Bone marrow (tissue), 2 donors: Measurements from ENCODE around the gene ASTL.
"Not testable (repeated sequence)": the region's sequence is repeated elsewhere in the genome, so short reads cannot be mapped to it uniquely, and the experiment has no call there.

Experiments used
- DNase-seq, 2 donors: peaks; one replicate each; lab custom pipeline; 2025; lab: John Stamatoyannopoulos, UW

Gene ASTL

GRCh38 chr2:96138179-96139145, at the start of gene ASTL:
Gene ASTL (minus strand): TSS chr2:96138502. CDS start chr2:96138436, 66 bp downstream.
- DNase-seq = peak in 1 of 2 donors; percentile 34

GRCh38 chr2:96186562-96186961, 48.3 kb upstream of the ASTL start:
- DNase-seq = no peak

GRCh38 chr2:96185516-96185915, 47.2 kb upstream of the ASTL start:
- DNase-seq = no peak

GRCh38 chr2:96184989-96185388, 46.7 kb upstream of the ASTL start:
- DNase-seq = no peak

GRCh38 chr2:96184188-96184587, 45.9 kb upstream of the ASTL start:
- DNase-seq = no peak

GRCh38 chr2:96181529-96181928, 43.2 kb upstream of the ASTL start:
- no peak for DNase-seq

GRCh38 chr2:96180521-96180920, 42.2 kb upstream of the ASTL start:
- DNase-seq = no peak

- no peak for DNase-seq
These were observed 41.7 kb upstream of the ASTL start for GRCh38 chr2:96180002-96180401.

- no peak for DNase-seq
These were observed 38.4 kb upstream of the ASTL start for GRCh38 chr2:96176661-96177060.

- no peak for DNase-seq
These were observed 37.6 kb upstream of the ASTL start for GRCh38 chr2:96175951-96176350.

- DNase-seq = peak; percentile 34 to 61
These were observed 36.2 kb upstream of the ASTL start for GRCh38 chr2:96174251-96175144.

GRCh38 chr2:96171831-96172230, 33.5 kb upstream of the ASTL start:
- no peak for DNase-seq

- DNase-seq = no peak
These were observed 32.3 kb upstream of the ASTL start for GRCh38 chr2:96170626-96171025.

- DNase-seq = no peak
These were observed 31.7 kb upstream of the ASTL start for GRCh38 chr2:96169868-96170507.

GRCh38 chr2:96167407-96168013, 29.2 kb upstream of the ASTL start:
- DNase-seq = no peak

GRCh38 chr2:96164459-96165184, 26.3 kb upstream of the ASTL start:
- no peak for DNase-seq

GRCh38 chr2:96163768-96164429, 25.6 kb upstream of the ASTL start:
- DNase-seq = no peak

GRCh38 chr2:96163415-96163767, 25.1 kb upstream of the ASTL start:
- DNase-seq = no peak

GRCh38 chr2:96161898-96162297, 23.6 kb upstream of the ASTL start:
- no peak for DNase-seq

- not testable (repeated sequence) for DNase-seq
These were observed 22.1 kb upstream of the ASTL start for GRCh38 chr2:96160366-96160765.
